Esophagus (tissue), 2 donors: ENCODE data around the gene APC2. TPM values are rescaled to one million over a fixed set of nuclear protein-coding genes. Genes with fewer than 3 reads are reported as not detected.
"Not testable (repeated sequence)": the region's sequence is repeated elsewhere in the genome, so short reads cannot be mapped to it uniquely, and the experiment has no call there.

ENCODE experiments used
- H3K27ac ChIP-seq, 2 donors: one replicate each; pipeline ENCODE4 v1.5.1; 2013; ENCODE audit warnings: low read depth in 2 of 2, mild to moderate bottlenecking in 2 of 2, inconsistent platforms in 1 of 2, low read length in 1 of 2, moderate library complexity in 1 of 2
- H3K27me3 ChIP-seq, 2 donors: one replicate each; pipeline ENCODE4 v1.6.1; 2013; ENCODE audit warnings: low read length in 2 of 2, control low read depth in 1 of 2, mild to moderate bottlenecking in 1 of 2; ENCODE audit not compliant: insufficient read depth in 2 of 2, control insufficient read depth in 1 of 2
- H3K36me3 ChIP-seq, 2 donors: one replicate each; pipeline ENCODE4 v1.6.1; 2013; ENCODE audit warnings: low read length in 1 of 2; ENCODE audit not compliant: control insufficient read depth in 2 of 2, insufficient read depth in 2 of 2
- H3K4me1 ChIP-seq, 2 donors: one replicate each; pipeline ENCODE4 v1.6.1; 2013; ENCODE audit warnings: low read length in 1 of 2; ENCODE audit not compliant: control insufficient read depth in 2 of 2, insufficient read depth in 2 of 2
- H3K4me3 ChIP-seq, 2 donors: one replicate each; pipeline ENCODE4 v1.5.1; 2013; ENCODE audit warnings: low read length in 2 of 2, mild to moderate bottlenecking in 2 of 2, low read depth in 1 of 2, moderate library complexity in 1 of 2
- H3K9me3 ChIP-seq, 2 donors: one replicate each; pipeline ENCODE4 v1.6.1; 2013; ENCODE audit warnings: mild to moderate bottlenecking in 2 of 2, low read depth in 1 of 2, low read length in 1 of 2, moderate library complexity in 1 of 2; ENCODE audit not compliant: control insufficient read depth in 2 of 2, insufficient read depth in 1 of 2
- WGBS, 2 donors: extraction: QIAGEN DNeasy Blood & Tissue Kit; methylation state at CpG; one replicate each; pipeline ENCODE4 v1.1.7; 2013; 5-methylcytosine and 5-hydroxymethylcytosine counted together
- polyA plus RNA-seq, 2 donors: library from polyadenylated mRNA; stranded (reverse); fragments of 200-250 nt; gene quantifications; one replicate each; pipeline ENCODE4 v1.2.3, GENCODE V29; 2013
- donor health status: healthy with polysubstance abuse.
- donor health status: Bipolar disorder and iron deficiency.

The APC2 gene
- polyA plus RNA-seq, 2 donors = 0.02 to 0.10 TPM

DNA sequence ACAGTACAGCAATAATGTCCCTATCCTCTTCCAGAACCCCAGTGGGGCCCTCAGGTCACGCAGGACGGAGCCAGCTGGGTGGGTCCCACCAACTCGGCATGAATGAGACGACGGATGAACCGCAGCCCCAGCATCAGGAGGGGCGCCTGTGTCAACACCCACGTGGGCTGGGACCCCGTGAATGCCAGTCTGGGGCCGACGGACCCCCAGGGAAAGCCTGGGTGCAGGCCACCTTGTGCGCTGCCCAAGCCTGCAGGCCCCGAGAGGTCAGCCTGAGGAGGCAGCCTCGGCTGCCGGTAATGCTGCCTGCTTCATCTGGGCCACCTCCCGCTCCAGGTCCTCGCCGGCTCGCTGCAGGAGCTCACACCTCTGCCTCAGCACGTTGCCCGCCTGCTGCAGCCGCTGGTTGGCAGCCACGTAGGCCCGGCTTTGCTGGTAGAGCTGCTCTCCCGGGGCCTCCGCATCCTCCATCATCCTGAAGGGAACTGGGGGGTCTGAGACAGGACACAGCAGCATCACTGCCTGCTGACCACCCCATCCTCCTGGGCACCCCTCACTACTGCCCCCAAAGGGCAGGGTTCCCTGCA lies 24.9 kb downstream of the APC2 start:
- Histone ChIP-seq H3K27me3 (peaks cover 0 to 19% of the 10 kb centered on the region in 2 donors), H3K9me3 (peaks cover 0 to 4% of the 10 kb centered on the region in 2 donors), H3K4me3 (no peak overlapping the region), H3K27ac (no peak overlapping the region), H3K36me3 (peaks cover 0 to 21% of the 10 kb centered on the region in 2 donors), H3K4me1 (peaks cover 10 to 32% of the 10 kb centered on the region in 2 donors)
- 88 to 89% methylated on average over 26 of the region's 26 CpGs for WGBS, 2 donors

DNA sequence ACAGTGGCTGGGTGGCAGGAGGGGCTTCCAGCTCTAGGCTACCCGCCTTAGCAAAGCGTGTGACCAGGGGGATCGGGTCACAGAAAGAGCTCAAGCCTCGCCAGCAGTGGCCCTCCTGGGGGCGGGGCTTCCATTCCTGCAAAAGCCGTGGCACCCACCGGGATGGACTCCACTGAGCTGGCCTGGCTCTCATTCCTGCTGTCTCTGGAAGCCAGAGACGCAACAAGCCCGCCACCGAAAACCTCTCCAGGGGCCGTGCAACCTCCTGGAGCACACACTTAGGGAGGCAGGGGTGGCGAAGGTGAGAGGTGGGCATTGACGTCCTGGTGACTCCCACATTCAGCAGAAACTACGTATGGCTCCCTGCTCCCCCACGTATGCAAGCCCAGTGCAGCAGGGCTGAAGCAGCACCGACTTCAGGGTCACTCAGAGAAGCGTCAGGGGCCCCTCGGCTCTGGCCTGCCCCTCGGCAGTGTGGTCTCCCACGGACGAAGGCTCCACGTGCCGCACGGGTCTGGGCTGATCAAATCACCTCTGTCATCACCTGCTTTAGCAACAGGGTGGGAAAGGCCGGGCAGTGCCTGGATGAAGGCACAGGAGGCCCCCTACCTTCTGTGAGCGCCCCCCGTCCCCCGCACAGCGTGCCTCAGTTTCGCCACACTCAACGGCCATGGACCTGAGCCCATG lies 26.0 kb downstream of the APC2 start:
- Histone ChIP-seq H3K27me3 (peaks cover 0 to 9% of the 10 kb centered on the region in 2 donors), H3K27ac (no peak overlapping the region), H3K9me3 (peaks cover 0 to 4% of the 10 kb centered on the region in 2 donors), H3K4me1 (peaks cover 1 to 24% of the 10 kb centered on the region in 2 donors), H3K4me3 (no peak overlapping the region), H3K36me3 (peaks cover 0 to 21% of the 10 kb centered on the region in 2 donors)
- 91 to 94% methylated on average over 31 of the region's 31 CpGs for WGBS, 2 donors

DNA sequence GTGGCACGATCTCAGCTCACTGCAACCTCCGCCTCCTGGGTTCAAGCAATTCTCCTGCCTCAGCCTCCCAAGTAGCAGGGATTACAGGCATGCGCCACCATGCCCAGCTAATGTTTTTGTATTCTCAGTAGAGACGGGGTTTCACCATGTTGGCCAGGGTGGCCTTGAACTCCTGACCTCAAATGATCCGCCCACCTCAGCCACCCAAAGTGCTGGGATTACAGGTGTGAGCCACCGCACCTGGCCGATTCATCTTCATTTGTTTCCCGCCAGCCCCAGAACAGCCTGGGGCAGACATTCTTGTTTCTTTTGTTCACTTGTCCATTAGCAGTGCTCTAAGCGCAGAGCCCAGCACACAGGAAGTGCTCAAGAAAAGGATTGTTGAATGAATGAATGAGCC lies 27.1 kb downstream of the APC2 start:
- H3K4me1 ChIP-seq = peaks cover 0 to 13% of the 10 kb centered on the region in 2 donors
- WGBS, 2 donors = 77 to 82% methylated on average over 9 of the region's 9 CpGs
- not testable (repeated sequence) for H3K27me3 ChIP-seq, H3K9me3 ChIP-seq, H3K4me3 ChIP-seq
- H3K36me3 ChIP-seq = peaks cover 0 to 21% of the 10 kb centered on the region in 2 donors
- H3K27ac ChIP-seq = peak overlapping the region in 1 of 2 donors; percentile 59

DNA sequence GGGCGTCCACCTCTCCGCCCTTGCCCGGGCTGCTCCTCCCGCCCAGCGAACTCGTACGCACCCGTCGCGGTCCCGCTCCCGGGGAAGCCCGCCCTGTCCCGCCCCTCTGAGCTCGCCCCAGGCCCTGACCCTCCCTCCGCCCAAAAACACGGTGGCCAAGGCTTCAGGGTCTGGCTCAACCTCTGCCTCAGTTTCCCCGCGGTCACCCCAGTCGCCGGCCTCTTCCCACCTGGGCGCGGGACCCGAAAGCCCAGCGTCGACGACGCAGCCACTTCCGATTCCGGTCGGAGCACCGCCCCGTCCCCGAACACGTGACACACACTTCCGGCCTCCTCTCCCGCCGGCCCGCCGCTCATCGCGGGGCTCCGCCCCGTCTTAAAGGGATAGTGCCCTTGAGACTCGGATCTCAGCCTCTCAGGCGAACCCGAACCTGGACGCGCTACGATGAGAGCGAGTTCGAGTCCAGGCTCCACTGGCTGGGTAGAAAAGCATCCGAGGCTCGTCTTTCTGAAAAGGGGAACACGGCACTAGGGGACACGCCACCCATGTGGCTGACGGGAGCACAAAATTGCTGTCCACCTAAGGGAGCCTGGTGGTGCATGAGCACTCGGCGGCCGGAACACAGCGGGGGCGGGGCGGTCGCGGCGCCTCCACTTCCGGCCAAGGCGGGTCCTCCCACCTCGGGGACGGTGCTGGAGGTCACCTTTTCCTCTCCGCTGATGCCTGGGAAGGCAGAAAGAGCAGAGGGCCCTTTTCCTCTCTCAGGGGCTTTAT lies 29.2 kb downstream of the APC2 start, which contains the start of gene C19orf25:
Gene C19orf25, minus strand, starts transcription at position 282 of the 774 bp plus-strand sequence. CDS start 312 bp downstream, outside the sequence.
- Histone ChIP-seq H3K4me3 (peak within 1 kb of the TSS; percentile 78 to 94), H3K27me3 (no peaks in the 10 kb centered on the region), H3K9me3 (no peaks in the 10 kb centered on the region), H3K36me3 (peaks cover 0 to 21% of the 10 kb centered on the region in 2 donors), H3K27ac (peak within 1 kb of the TSS; percentile 57 to 85), H3K4me1 (peaks cover 0 to 6% of the 10 kb centered on the region in 2 donors)
- WGBS, 2 donors = 1% methylated on average over 71 of the region's 71 CpGs

DNA sequence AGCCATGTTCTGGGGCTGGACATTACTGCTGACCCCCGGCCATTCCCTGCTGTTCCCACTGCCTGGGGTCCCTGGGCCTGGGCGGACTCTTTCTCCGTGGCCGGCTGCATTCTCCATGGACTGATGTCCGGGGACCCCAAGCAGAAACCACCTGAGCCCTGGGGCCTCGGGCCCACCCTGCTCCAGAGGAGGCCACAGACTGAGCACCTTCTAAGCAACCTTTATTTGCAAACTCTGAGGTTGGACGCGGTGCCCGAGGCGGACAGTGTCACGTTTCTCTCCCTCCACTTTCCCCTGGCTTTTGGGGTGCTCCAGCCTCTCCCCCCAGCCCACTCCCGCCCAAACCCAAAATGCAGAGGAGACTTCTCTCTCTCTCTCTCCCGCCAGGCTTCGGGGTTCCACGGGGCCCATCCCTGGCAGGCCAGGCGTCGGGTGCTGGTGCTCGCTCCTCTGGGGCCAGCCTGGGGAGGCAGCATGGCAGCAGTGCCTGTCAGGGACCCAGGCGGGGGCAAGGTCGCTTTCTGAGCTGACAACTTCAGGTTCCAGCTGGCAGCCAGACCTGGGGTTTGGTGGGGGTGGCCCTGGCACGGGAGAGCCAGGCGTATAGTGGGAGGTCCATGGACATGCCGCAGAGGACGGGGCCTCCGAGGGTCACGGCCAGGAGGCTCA lies 31.4 kb downstream of the APC2 start:
- no peak overlapping the region for H3K4me3 ChIP-seq
- peaks cover 0 to 4% of the 10 kb centered on the region in 2 donors for H3K36me3 ChIP-seq
- H3K9me3 ChIP-seq = no peaks in the 10 kb centered on the region
- no peak overlapping the region for H3K27ac ChIP-seq
- 86% methylated on average over 26 of the region's 26 CpGs for WGBS, 2 donors
- H3K4me1 ChIP-seq = peaks cover 0 to 6% of the 10 kb centered on the region in 2 donors
- no peaks in the 10 kb centered on the region for H3K27me3 ChIP-seq

DNA sequence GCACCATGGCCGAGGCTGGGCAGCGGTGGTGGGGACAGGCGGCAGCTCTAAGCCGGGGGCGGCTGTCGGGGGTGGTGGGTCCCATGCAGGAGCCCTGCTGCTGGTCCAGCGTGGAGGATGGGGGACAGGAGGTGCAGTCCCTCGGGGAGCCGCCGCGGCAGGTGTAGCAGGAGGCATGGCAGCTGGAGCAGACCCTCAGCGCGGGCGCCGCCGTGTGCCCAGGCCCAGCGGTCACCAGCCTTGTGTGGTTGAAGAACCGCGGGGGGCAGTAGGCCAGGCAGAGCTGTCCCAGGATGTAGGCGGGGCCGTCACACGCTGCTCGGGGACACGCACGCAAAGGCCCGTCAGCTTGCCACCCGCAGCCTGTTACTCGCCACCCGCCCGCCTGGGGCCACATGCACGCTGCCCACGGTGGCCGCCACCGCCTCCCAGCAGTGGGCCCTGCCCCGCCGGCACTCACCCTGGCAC lies 32.0 kb downstream of the APC2 start:
- Histone ChIP-seq H3K27me3 (no peaks in the 10 kb centered on the region), H3K36me3 (peaks cover 0 to 3% of the 10 kb centered on the region in 2 donors), H3K9me3 (no peaks in the 10 kb centered on the region), H3K27ac (no peak overlapping the region), H3K4me1 (peaks cover 0 to 6% of the 10 kb centered on the region in 2 donors), H3K4me3 (no peak overlapping the region)
- WGBS, 2 donors = 87 to 89% methylated on average over 22 to 36 of the region's 36 CpGs

DNA sequence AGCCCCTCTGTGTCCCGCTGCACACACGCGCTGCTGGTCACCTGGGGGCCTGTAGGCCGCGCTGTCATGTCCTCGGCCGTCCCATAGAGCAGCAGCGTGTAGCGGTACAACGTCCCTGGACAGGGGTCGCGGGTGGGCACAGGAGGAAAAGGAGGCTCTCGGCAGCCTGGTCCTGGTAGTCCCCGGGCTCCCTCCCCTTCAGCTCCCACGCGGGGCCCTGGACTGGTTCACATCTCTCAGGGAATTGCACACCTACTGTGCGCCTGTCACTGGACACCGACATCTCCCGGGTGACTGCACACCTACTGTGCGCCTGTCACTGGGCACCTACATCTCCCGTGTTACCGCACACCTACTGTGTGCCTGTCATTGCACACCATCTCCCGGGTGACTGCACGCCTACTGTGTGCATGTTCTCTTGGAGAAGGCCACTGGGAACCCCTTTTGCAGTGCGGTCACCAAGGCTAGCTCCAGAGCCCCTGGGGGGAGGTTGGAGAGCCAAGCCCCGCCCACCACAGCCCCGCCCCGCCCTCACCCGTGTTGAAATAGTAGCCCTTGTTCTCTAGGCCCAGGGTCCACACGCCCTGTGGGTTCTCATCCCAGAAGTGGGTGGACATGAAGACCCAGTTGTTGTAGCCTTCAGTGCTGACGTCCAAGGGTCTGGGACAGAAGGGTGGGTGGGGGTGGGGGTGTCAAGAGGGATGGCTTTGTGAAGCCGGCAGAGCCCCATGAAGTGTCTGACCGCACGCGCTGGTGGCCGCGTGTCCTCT lies 32.6 kb downstream of the APC2 start:
- 80 to 84% methylated on average over 37 of the region's 37 CpGs for WGBS, 2 donors
- Histone ChIP-seq H3K36me3 (no peaks in the 10 kb centered on the region), H3K9me3 (no peaks in the 10 kb centered on the region), H3K4me1 (peaks cover 0 to 6% of the 10 kb centered on the region in 2 donors), H3K4me3 (no peak overlapping the region), H3K27ac (no peak overlapping the region), H3K27me3 (no peaks in the 10 kb centered on the region)

DNA sequence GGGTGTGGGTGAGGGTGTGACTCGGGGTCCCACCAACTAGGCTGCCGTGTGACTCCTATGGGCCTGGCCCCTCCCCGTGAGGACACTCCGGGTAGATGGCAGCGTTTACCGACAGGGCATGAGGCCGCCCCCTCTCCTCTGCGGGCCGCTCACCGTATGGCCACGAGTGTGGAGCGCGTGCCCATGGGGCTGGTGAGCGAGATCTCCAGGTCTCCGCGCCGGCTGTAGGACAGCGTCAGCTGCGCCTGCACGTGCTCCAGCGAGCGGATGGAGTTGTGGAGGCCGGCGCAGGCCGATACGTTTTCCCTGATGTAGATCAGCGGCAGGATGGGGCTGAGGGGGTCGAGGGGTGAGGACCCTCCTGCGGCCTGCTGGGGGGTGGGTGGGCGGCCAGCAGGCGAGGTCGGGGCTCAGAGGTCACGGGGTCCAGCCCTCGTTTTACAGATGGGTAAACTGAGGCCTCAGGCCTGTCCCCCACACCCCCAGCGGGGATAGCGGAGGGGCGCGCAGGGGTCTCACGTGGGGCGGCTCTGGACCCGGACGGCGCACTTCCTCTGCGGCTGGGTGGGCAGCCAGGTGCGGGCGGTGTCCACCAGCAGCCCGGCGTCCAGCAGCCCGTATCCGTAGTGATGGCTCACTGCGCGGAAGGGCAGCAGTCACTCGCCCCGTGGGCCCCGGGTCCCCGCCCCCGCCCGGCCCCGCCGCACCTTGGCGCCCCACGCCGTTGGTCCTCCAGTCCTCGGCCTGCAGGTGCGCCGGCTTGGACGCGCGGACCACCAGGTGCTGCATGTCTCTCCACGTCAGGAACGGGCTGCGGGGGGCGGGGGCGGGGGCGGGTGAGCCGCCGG lies 33.4 kb downstream of the APC2 start:
- H3K36me3 ChIP-seq = no peaks in the 10 kb centered on the region
- H3K9me3 ChIP-seq = no peaks in the 10 kb centered on the region
- H3K4me3 ChIP-seq = no peak overlapping the region
- H3K27ac ChIP-seq = no peak overlapping the region
- no peaks in the 10 kb centered on the region for H3K27me3 ChIP-seq
- 91 to 92% methylated on average over 69 to 77 of the region's 77 CpGs for WGBS, 2 donors
- peaks cover 0 to 5% of the 10 kb centered on the region in 2 donors for H3K4me1 ChIP-seq
